Adipocyte (in vitro differentiated cells): ENCODE data around the gene SNX14.
A peak's percentile ranks its signal among the peaks of the same experiment; 100 is the strongest.

ENCODE experiments used
- DNase-seq: peaks from one replicate; pipeline ENCODE4 v3.0.0-alpha.2; 2015; ENCODE audit warnings: low read depth
- H3K27me3 ChIP-seq: replicated peaks from 2 replicates; pipeline ENCODE4 v1.7.0; 2013; ENCODE audit warnings: mild to moderate bottlenecking, low read length, moderate library complexity; ENCODE audit not compliant: control insufficient read depth, insufficient read depth
- H3K36me3 ChIP-seq: 2 replicates; pipeline ENCODE4 v1.7.0; 2013; ENCODE audit warnings: low read length, mild to moderate bottlenecking, moderate library complexity; ENCODE audit not compliant: control insufficient read depth, insufficient read depth, severe bottlenecking
- H3K4me1 ChIP-seq: 2 replicates; pipeline ENCODE4 v1.7.0; 2013; ENCODE audit warnings: mild to moderate bottlenecking, low read length, moderate library complexity; ENCODE audit not compliant: control insufficient read depth, insufficient read depth
- H3K4me3 ChIP-seq: 2 replicates; pipeline ENCODE4 v1.7.0; 2013; ENCODE audit warnings: mild to moderate bottlenecking, low read length, moderate library complexity
- H3K9ac ChIP-seq: 2 replicates; pipeline ENCODE4 v1.7.0; 2013; ENCODE audit warnings: mild to moderate bottlenecking, low read length, moderate library complexity
- H3K9me3 ChIP-seq: 2 replicates; pipeline ENCODE4 v1.7.0; 2013; ENCODE audit warnings: mild to moderate bottlenecking, low read length, moderate library complexity; ENCODE audit not compliant: control insufficient read depth

The SNX14 gene

DNA sequence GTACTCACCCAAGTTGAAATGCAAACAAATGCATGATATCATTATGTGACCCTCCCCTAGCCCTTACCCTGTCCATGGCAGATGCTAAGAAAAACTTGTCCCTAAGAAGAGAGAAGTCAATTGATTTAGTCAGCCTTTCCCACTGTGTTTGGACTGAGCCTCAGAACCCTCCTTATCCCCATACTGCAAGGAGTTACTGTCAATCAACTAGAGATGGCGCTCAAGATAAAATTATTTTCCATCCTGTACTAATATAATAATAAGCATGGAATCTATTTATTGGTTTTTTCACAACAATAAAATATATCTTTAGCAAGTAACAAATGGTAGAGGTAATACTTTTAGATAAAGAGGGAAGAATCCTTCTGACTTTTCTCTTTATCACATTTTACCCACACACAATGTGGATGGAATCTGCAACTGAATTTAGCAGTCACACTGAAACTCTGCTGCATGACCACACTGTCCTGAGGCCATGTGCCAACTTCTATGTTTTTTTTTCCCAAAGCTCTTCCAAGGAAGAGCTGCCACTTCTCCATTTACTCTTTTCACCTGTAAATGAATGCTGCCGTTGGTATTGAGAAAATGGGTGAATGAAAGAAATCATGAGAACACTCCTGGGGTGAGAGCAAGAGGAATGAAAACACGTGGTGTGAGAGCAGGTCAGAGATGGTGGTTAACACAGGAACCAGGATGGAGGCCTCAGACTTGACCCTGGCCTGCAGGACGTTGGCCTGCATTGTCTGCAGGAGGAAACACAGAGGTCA is 133.3 kb downstream of the SNX14 start:
- H3K4me3 ChIP-seq: no peak overlapping the region
- no peaks in the 10 kb centered on the region for H3K36me3 ChIP-seq
- DNase-seq: peak; percentile 30
- no peaks in the 10 kb centered on the region for H3K9me3 ChIP-seq
- no peaks in the 10 kb centered on the region for H3K27me3 ChIP-seq
- peaks cover 70% of the 10 kb centered on the region for H3K4me1 ChIP-seq
- H3K9ac ChIP-seq: peak overlapping the region; percentile 32

DNA sequence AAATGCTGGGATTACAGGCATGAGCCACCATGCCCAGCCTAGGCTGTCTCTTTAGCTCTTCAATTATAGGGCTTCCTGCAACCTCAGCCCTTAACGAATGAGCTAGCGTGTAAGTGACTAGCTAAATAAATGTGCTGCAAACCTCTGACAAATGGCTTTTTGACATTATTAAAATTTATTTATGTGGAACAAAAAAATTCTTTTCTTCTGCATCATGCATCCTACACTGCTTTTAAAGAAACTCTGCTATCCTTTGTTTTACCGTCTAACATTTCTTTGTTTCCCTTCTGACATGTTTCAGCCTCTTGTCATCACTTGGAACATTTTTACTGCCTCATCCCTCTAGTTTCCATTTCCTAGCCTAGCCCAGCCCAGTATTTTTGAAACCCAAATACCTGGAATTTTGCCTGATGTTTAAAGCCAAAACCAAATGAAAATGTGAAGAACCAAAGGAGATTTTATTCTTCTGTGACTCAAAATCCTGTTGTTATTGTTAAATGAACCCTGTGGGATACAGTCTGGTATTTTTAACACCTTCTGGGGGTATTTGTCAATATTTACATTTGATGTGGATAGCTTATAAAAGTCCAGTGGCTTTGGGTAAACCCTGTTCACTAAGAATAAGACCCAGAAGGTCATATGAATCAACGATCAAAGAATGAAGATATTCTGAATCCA is 134.3 kb downstream of the SNX14 start:
- Histone ChIP-seq H3K4me3 (peak overlapping the region; percentile 9), H3K36me3 (no peaks in the 10 kb centered on the region), H3K27me3 (no peaks in the 10 kb centered on the region), H3K9ac (peak overlapping the region; percentile 36), H3K9me3 (no peaks in the 10 kb centered on the region), H3K4me1 (peaks cover 60% of the 10 kb centered on the region)
- peak; percentile 78 for DNase-seq

DNA sequence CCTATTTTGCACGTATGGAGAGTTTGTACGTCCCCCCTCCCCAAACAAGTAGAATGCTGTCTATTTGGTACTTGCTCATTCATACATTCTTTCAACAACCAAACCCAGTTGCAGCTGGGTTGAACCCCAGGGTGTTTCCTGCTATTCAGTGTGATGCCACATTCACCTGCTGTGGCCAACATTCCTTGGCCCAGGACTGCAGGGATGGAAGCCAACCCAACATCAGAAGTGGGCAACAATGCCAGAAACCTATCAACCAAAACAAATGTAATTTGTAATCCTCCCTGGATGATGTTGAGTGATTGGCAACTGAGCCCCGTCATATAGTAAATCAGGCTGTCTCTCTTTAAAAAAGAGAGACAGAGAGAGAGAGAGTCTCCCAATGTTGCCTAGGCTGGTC is 134.9 kb downstream of the SNX14 start:
- Histone ChIP-seq H3K9ac (peak overlapping the region; percentile 36), H3K4me1 (peaks cover 54% of the 10 kb centered on the region), H3K27me3 (no peaks in the 10 kb centered on the region), H3K36me3 (no peaks in the 10 kb centered on the region), H3K4me3 (peak overlapping the region; percentile 9), H3K9me3 (no peaks in the 10 kb centered on the region)
- DNase-seq: no peak

DNA sequence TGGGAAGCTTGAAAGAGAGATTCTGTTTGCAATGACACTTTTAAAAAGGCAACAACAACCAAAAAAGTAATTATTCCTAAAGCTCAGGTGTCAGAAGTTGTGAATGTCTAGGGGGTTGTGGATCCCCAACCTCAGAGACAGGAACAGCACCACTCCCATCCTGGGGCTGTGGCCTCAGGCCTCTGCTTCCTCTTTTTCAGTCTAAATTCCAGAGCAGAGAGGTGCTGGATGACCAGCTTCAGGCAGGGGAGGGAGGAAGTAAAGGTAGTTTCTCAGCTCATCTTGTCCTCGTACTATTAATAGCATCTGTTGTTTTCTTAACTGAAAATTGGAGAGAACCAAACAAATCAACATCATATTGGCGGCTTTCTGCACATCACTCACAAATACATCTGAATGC is 135.5 kb downstream of the SNX14 start:
- no peak overlapping the region for H3K9ac ChIP-seq
- H3K4me1 ChIP-seq: peaks cover 55% of the 10 kb centered on the region
- H3K4me3 ChIP-seq: no peak overlapping the region
- no peaks in the 10 kb centered on the region for H3K27me3 ChIP-seq
- no peaks in the 10 kb centered on the region for H3K9me3 ChIP-seq
- DNase-seq: no peak
- no peaks in the 10 kb centered on the region for H3K36me3 ChIP-seq

DNA sequence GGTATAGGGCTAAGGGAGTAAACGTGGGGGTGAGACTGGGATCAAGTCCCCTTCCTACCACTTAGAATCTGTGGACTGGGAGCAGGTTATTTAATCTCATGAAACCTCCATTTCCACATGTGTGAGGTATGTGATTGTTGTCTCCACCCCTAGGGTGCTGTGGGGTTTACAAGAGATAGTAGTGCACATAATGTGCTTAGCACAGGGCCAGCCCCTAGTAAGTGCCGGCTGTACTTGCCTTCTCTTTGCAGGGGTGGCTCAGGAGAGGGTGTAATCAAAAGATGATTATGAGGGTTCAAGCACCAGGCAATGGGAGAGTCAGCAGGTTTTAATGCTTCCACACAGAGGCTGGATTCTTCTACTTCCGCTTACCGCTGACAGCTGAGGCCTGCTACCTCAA is 136.9 kb downstream of the SNX14 start:
- Histone ChIP-seq H3K9ac (no peak overlapping the region), H3K4me3 (no peak overlapping the region), H3K4me1 (peaks cover 58% of the 10 kb centered on the region), H3K27me3 (no peaks in the 10 kb centered on the region), H3K36me3 (no peaks in the 10 kb centered on the region), H3K9me3 (no peaks in the 10 kb centered on the region)
- no peak for DNase-seq
